ENCODE data around the gene WAS.

GRCh38 chrX:48711162-48711928, 27.7 kb downstream of the WAS start:
- no peak for TF ChIP-seq HDAC2 (IDR thresholded peaks at IDR 0.05; ENCODE audit: borderline replicate concordance in 1 of 2, low read depth in 2 of 2, low read length in 2 of 2)
- no peak for TF ChIP-seq CTCF (IDR thresholded peaks at IDR 0.05; ENCODE audit: control extremely low read depth in 1 of 3, insufficient read depth in 1 of 3, low read depth in 1 of 3, low read length in 3 of 3)
- no peak for TF ChIP-seq EZH2 (IDR thresholded peaks at IDR 0.05; ENCODE audit: low read depth, low read length, severe bottlenecking)
- TF ChIP-seq CHD2 (IDR thresholded peaks at IDR 0.05; ENCODE audit: low read length): no peak
- TF ChIP-seq CREB1 (IDR thresholded peaks at IDR 0.05): no peak

Measured in H1 (cell line).